Activated naive CD4-positive, alpha-beta T cell treated with anti-CD3 and anti-CD28 coated beads for 36 hours (primary cell): ENCODE results near the gene TAF4B. TPM values are rescaled to one million over a fixed set of nuclear protein-coding genes. Genes with fewer than 3 reads are reported as not detected.
"Not testable (repeated sequence)": the region's sequence is repeated elsewhere in the genome, so short reads cannot be mapped to it uniquely, and the experiment has no call there.

Experiments used
- CTCF ChIA-PET: fragments of 350-600 bp; sonication (Branson Sonifier 250); formaldehyde crosslinking; loops from one replicate; lab custom pipeline; 2021; ENCODE audit warnings: antibody characterized with exemption; lab: Charles Lee
- DNase-seq: peaks from one replicate; pipeline ENCODE4 v3.0.0-alpha.2; 2020
- H3K27ac Mint-ChIP-seq: one replicate; pipeline ENCODE4 v1.8.0; 2021; ENCODE audit warnings: mild to moderate bottlenecking, mixed read lengths
- H3K27me3 Mint-ChIP-seq: one replicate; pipeline ENCODE4 v1.8.0; 2021; ENCODE audit warnings: low read depth, mixed read lengths
- H3K36me3 Mint-ChIP-seq: one replicate; pipeline ENCODE4 v1.8.0; 2021; ENCODE audit warnings: low read depth, mixed read lengths
- H3K4me1 Mint-ChIP-seq: one replicate; pipeline ENCODE4 v1.8.0; 2021; ENCODE audit warnings: low read depth, mixed read lengths
- H3K4me3 Mint-ChIP-seq: one replicate; pipeline ENCODE4 v1.8.0; 2021; ENCODE audit warnings: mild to moderate bottlenecking, moderate library complexity, mixed read lengths
- H3K9me3 Mint-ChIP-seq: one replicate; pipeline ENCODE4 v1.8.0; 2021; ENCODE audit warnings: mixed read lengths
- intact Hi-C: fragments of 100-400 bp; cut with micrococcal nuclease; formaldehyde crosslinking; loops from one replicate; pipeline ENCODE4 v1.15.1; 2023
- total RNA-seq, 2 experiments: library from RNA; stranded (reverse); gene quantifications; one replicate each; pipeline ENCODE4 v1.2.3, GENCODE V29; 2021

The TAF4B gene
- total RNA-seq, 2 experiments from 2014 or later, result 15.9 to 16.3 TPM

DNA sequence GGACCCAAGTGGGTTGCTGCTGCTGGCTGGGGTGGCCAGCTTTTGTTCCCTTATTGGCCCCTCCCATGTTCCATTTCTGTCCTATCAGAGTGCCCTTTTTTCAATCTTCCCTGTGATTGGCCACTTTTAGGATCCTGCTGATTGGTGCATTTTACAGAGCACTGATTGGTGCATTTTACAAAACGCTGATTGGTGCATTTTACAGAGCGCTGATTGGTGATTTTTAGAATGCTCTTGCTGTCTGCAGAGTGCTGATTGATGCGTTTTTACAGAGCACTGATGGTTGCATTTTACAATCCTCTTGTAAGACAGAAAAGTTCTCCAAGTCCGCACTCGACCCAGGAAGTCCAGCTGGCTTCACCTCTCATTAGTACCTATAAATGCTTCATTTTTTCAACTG lies 19.2 kb downstream of the TAF4B start:
- CTCF ChIA-PET, H3K27me3 Mint-ChIP-seq, intact Hi-C loops, H3K27ac Mint-ChIP-seq, H3K4me3 Mint-ChIP-seq, DNase-seq: not testable (repeated sequence)
- H3K4me1 Mint-ChIP-seq, result peaks cover 14% of the 10 kb centered on the region
- peaks cover 31% of the 10 kb centered on the region for H3K9me3 Mint-ChIP-seq
- peaks cover 26% of the 10 kb centered on the region for H3K36me3 Mint-ChIP-seq

DNA sequence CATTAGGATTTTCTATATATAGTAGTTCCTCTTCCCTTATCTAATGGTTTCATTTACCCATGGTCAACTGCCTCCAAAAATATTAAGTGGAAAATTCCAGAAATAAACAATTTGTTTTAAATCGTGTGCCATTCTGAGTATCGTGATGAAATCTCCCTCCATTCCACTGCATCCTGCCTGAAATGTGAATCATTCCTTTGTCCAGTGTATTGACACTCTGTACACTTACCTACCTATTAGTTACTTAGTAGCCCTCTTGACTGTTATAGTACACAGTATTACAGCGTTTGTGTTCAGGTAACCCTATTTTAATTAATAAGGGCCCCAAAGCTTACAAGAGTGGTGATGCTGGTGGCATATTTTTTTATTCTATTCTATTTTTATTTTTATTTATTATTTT lies 26.2 kb downstream of the TAF4B start:
- Mint-ChIP-seq H3K27ac (no peak overlapping the region), H3K36me3 (no peaks in the 10 kb centered on the region), H3K4me3 (no peak overlapping the region), H3K9me3 (no peaks in the 10 kb centered on the region), H3K27me3 (no peaks in the 10 kb centered on the region), H3K4me1 (peaks cover 28% of the 10 kb centered on the region)
- no peak for DNase-seq
- CTCF ChIA-PET, result no interaction called here
- intact Hi-C loops, result loop anchor here (5.0 kb wide), 1 partner anchor 1925 kb away; the partner anchor contains the start of gene CDH2

DNA sequence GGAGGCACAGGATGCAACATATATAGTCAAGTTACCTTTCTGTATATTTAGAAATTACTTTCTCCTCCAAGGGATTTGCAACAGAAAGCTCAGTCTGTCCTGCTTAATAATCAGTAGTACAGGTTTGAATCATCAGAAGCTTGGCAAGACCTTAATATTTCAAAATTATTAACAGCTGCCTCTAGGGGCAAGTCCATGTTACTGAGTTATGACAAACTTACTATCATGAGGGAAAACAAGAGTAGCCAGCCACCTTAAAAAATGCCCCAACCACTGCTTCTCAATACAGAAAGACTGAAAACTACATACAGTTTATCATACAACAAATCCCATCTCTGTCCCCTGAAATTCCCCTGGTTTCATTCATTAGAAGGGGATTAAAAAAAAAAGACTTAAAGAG lies 28.6 kb downstream of the TAF4B start:
- intact Hi-C loops, result loop anchor here (5.0 kb wide), 1 partner anchor 1922 kb away; the partner anchor contains the start of gene CDH2
- CTCF ChIA-PET, DNase-seq, H3K9me3 Mint-ChIP-seq, H3K4me3 Mint-ChIP-seq, H3K27ac Mint-ChIP-seq, H3K36me3 Mint-ChIP-seq, H3K27me3 Mint-ChIP-seq: not testable (repeated sequence)
- H3K4me1 Mint-ChIP-seq, result peaks cover 29% of the 10 kb centered on the region

DNA sequence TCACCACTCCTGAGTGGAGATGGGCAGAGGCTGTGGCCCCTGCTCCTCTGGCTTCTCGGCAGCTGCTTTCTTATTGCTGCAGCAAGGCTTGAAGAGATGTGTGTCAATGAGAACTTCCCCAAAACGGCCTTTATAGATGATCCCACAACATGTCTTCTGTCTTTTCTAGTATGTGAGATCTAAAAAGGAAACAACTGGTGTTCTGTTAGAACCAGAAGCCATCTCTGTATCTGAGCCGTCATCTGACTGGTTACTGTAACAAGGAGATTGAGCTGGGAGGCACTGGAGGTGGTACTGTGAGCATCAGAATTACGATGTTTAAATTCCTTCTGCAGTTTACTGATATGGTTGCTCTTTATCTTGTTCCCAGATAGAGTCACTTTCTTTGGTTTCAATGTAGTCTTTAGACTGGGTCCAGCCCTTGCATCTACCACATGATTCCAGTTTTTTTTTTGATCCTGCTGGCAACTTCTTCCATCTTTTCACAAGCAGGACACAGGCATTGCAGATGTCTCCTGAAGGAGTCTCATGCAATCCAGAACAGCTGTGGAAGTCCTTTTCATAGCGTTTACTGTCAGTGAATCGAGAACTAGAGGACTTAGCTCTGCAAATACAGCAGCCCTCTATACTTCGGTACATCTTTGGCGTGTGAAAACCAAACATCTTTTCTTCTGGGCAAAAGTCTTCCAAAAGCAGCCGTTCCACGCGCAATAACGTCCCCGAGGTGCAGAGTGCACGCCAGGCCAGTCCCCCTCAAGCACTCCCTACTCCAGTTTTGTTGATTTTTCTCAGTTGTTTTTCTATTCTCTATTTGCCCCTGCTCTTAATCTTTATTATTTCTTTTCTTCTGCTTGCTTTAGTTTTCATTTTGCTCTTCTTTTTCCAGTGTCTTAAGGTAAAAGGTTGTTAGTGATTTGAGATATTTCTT lies 29.7 kb downstream of the TAF4B start:
- H3K4me1 Mint-ChIP-seq, result peaks cover 31% of the 10 kb centered on the region
- peaks cover 8% of the 10 kb centered on the region for H3K36me3 Mint-ChIP-seq
- DNase-seq, result no peak
- CTCF ChIA-PET, result no interaction called here
- peaks cover 3% of the 10 kb centered on the region for H3K9me3 Mint-ChIP-seq
- no peak overlapping the region for H3K4me3 Mint-ChIP-seq
- H3K27me3 Mint-ChIP-seq, result no peaks in the 10 kb centered on the region
- intact Hi-C loops, result loop anchor here (2.0 kb wide), 1 partner anchor 27 kb away; no protein-coding TSS in a partner anchor
- H3K27ac Mint-ChIP-seq, result no peak overlapping the region

DNA sequence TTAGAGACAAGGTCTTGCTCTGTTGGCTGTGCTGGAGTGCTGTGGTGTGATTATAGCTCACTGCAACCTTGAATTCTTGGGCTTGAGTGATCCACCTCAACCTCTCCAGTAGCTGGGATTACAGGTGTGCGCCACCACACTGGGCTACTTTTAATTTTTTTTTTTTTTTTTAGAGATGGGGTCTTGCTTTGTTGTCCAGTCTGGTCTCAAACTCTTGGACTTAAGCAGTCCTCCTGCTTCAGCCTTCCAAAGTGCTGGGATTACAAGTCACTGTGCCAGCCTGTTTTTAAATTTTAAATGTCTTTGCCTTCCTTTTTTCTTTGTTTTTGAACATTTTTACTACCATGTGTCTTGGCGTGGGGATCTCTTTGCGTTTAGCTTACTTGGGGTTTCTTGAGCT lies 32.5 kb downstream of the TAF4B start:
- Mint-ChIP-seq H3K9me3 (peaks cover 5% of the 10 kb centered on the region), H3K4me3 (no peak overlapping the region), H3K27ac (no peak overlapping the region), H3K27me3 (no peaks in the 10 kb centered on the region), H3K4me1 (peaks cover 29% of the 10 kb centered on the region), H3K36me3 (peaks cover 9% of the 10 kb centered on the region)
- no peak for DNase-seq
- intact Hi-C loops, result no loop called here
- CTCF ChIA-PET, result no interaction called here

DNA sequence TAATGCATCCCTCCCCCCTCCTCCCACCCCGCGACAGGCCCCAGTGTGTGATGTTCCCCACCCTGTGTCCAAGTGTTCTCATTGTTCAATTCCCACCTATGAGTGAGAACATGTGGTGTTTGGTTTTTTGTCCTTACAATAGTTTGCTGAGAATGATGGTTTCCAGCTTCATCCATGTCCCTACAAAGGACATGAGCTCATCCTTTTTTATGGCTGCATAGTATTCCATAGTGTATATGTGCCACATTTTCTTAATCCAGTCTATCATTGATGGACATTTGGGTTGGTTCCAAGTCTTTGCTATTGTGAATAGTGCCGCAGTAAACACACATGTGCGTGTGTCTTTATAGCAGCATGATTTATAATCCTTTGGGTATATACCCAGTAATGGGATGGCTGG lies 33.2 kb downstream of the TAF4B start:
- DNase-seq, CTCF ChIA-PET, H3K27me3 Mint-ChIP-seq, H3K27ac Mint-ChIP-seq, intact Hi-C loops, H3K9me3 Mint-ChIP-seq, H3K36me3 Mint-ChIP-seq, H3K4me3 Mint-ChIP-seq: not testable (repeated sequence)
- H3K4me1 Mint-ChIP-seq, result peaks cover 26% of the 10 kb centered on the region

DNA sequence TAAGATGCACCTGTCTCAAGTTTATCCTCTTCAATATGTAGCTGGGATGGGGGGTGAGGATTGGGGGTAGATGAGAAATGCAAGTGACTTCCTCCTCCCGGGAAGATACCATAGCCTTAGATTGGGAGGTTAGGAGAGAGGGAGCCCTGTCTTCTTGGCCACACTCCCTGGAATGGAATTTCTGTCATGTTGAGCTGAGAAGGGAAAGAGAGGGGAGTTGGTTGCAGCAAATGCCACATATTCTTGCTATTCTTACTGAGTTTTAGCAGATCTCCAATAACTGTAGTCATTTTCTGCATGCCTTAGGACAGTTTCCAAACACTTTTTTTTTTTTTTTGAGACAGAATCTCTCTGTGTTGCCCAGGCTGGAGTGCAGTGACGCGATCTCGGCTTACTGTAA lies 35.9 kb downstream of the TAF4B start:
- intact Hi-C loops, result no loop called here
- Mint-ChIP-seq H3K4me3 (no peak overlapping the region), H3K36me3 (peaks cover 12% of the 10 kb centered on the region), H3K9me3 (peaks cover 5% of the 10 kb centered on the region), H3K27ac (no peak overlapping the region), H3K4me1 (peaks cover 10% of the 10 kb centered on the region), H3K27me3 (no peaks in the 10 kb centered on the region)
- CTCF ChIA-PET, result no interaction called here
- no peak for DNase-seq

DNA sequence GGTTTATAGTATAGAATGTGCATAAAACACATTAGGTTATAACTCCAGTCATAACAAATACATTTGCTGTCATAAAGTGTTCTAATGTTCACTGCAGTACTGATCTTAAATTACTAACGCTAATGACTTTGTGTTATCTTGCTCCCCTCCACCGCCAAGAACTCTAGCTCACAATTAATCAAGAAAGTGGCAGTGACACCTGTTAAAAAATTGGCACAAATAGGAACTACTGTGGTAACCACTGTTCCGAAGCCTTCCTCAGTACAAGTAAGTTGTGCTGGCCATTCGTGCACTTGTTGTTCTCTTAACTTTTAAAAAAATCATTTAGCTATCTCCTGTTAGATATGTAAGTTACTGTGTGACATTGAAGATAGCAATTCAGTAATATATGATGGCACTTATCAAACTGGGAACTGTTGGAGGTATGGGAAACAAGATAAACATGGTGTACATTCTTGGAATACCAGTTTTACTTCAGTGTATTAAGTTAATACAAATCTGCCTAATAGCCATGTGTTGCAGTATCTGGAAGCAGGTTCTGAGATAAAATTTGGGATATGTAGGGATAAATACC lies 41.2 kb downstream of the TAF4B start:
- intact Hi-C loops, result no loop called here
- no peak overlapping the region for H3K4me3 Mint-ChIP-seq
- no peaks in the 10 kb centered on the region for H3K9me3 Mint-ChIP-seq
- H3K27me3 Mint-ChIP-seq, result no peaks in the 10 kb centered on the region
- H3K4me1 Mint-ChIP-seq, result peaks cover 2% of the 10 kb centered on the region
- no peak overlapping the region for H3K27ac Mint-ChIP-seq
- CTCF ChIA-PET, result interaction anchor here (0.6 kb wide), 1 partner anchor 37 kb away, joined by 3 read pairs; no protein-coding TSS in a partner anchor
- peaks cover 27% of the 10 kb centered on the region for H3K36me3 Mint-ChIP-seq
- DNase-seq, result no peak

DNA sequence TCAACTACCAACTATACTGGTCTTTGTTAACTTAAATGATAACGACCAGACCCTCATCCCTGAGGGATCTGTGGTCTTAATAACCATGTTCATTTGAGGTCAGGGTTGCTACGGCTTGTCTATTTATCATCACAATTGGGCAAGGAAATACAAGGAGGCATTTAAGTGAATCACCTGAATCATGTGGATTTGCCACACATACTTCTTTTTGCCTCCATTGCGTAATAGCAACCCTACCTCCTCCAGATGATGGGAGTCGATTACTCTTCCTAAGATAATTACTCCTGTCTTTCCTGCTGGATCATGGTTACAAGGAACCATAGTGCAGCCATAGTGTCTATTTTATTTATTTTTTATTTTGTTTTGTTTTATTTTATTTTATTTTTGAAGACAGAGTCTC lies 42.2 kb downstream of the TAF4B start:
- no peaks in the 10 kb centered on the region for H3K4me1 Mint-ChIP-seq
- CTCF ChIA-PET, result no interaction called here

DNA sequence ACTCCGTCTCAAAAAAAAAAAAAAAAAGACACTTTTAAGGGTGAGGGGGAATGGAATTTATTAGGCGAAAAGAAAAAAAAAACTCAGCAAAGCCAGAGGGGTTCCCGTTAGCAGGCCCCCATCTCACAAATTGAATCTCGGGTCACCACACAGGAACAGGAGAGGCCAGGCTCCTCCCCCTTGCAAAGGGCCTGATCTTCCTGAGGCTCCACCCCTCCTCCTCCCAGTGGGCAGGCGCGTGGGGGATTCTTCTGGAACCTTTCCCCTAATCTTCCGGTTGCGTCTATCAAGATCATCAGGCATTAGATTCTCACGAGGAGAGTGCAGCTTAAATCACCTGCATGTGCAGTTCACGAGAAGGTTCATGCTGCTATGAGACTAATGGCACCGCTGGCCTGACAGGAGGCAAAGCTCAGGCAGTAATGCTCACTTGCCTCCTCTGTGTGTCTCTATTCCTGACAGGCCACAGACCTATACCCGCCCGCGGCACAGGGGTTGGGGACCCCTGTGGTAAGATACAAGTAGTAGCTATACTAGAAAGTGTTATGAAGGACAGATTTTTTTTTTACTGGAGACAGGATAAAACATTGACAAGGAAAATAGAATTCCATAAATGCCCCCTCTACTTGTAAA lies 45.8 kb downstream of the TAF4B start:
- Mint-ChIP-seq H3K4me1 (no peaks in the 10 kb centered on the region), H3K27ac (no peak overlapping the region), H3K36me3 (peaks cover 41% of the 10 kb centered on the region), H3K4me3 (no peak overlapping the region), H3K9me3 (no peaks in the 10 kb centered on the region), H3K27me3 (no peaks in the 10 kb centered on the region)
- DNase-seq, result no peak
- intact Hi-C loops, result no loop called here
- CTCF ChIA-PET, result no interaction called here

More for the DNA sequence above, 42.2 kb downstream of the TAF4B start:
- Mint-ChIP-seq H3K9me3 (no peaks in the 10 kb centered on the region), H3K4me3 (no peak overlapping the region), H3K27ac (no peak overlapping the region), H3K27me3 (no peaks in the 10 kb centered on the region), H3K36me3 (peaks cover 31% of the 10 kb centered on the region)
- intact Hi-C loops, result no loop called here
- no peak for DNase-seq

DNA sequence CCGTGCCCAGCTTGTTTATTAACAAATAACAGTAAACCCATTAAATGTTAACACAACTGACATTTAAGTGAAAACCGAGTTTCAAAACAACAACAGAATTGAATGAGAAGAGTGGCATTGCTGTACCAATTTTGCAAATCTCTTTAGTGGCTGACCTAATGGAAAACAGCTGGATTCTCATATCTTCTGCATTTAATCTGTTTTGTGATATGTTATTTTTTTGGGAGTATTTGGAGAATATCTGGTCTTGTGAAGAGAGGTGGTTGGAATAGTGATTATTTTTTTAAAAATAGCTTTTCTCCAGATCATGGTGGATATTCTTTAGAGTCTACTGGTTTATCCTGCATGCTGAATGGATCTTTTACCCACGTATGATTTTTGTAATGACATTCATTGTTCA lies 51.1 kb downstream of the TAF4B start:
- H3K27me3 Mint-ChIP-seq, result no peaks in the 10 kb centered on the region
- intact Hi-C loops, result no loop called here
- peaks cover 4% of the 10 kb centered on the region for H3K9me3 Mint-ChIP-seq
- DNase-seq, result no peak
- H3K4me3 Mint-ChIP-seq, result no peak overlapping the region
- H3K36me3 Mint-ChIP-seq, result peaks cover 48% of the 10 kb centered on the region
- H3K27ac Mint-ChIP-seq, result no peak overlapping the region
- no peaks in the 10 kb centered on the region for H3K4me1 Mint-ChIP-seq
- CTCF ChIA-PET, result no interaction called here

DNA sequence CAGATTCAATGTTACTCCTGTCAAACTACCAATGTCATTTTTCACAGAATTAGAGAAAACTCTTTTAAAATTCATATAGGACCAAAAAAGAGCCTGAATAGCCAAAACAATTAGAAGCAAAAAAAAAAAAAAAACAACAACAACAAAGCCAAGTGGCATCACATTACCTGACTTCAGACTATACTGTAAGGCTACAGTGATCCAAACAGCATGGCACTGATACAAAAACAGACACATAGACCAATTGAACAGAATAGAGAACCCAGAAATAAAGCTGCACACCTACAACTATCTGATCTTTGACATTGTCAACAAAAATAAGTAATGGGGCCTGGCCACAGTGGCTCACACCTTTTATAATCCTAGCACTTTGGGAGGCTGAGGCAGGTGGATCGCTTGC lies 53.2 kb downstream of the TAF4B start:
- no peaks in the 10 kb centered on the region for H3K4me1 Mint-ChIP-seq
- H3K4me3 Mint-ChIP-seq, result no peak overlapping the region
- H3K27ac Mint-ChIP-seq, result no peak overlapping the region
- CTCF ChIA-PET, result no interaction called here
- intact Hi-C loops, result no loop called here
- H3K9me3 Mint-ChIP-seq, result peaks cover 4% of the 10 kb centered on the region
- no peaks in the 10 kb centered on the region for H3K27me3 Mint-ChIP-seq
- DNase-seq, result no peak
- peaks cover 52% of the 10 kb centered on the region for H3K36me3 Mint-ChIP-seq
